Mammary epithelial cell (primary cell): ENCODE data around the gene RGS8.

ENCODE experiments used
- CTCF ChIP-seq, 2 donors: IDR thresholded peaks in 1 of 2; conservative IDR thresholded peaks in 1 of 2; 2 replicates each; pipeline ENCODE4 v1.5.1; 2011 to 2012; ENCODE audit warnings: inconsistent platforms in 2 of 2, low read length in 2 of 2, mild to moderate bottlenecking in 2 of 2, control low read depth in 1 of 2, low read depth in 1 of 2; ENCODE audit not compliant: insufficient read depth in 1 of 2; ENCODE audit errors: extremely low read depth in 1 of 2
- EZH2 ChIP-seq: IDR thresholded peaks from 2 replicates; pipeline ENCODE4 v1.6.1; 2012; ENCODE audit warnings: low read length, inconsistent platforms, borderline replicate concordance

GRCh38 chr1:182681568-182681912 is 2.8 kb downstream of the RGS8 start:
- peak; percentile 45 for TF ChIP-seq EZH2
- TF ChIP-seq CTCF (conservative IDR thresholded peaks at IDR 0.05 in 1 of 2, IDR thresholded peaks at IDR 0.05 in 1 of 2; ENCODE audit: extremely low read depth in 1 of 2, insufficient read depth in 1 of 2, low read depth in 1 of 2, low read length in 2 of 2), result no peak
